ENCODE data around the gene SAG. TPM values are rescaled to one million over a fixed set of nuclear protein-coding genes. Genes with fewer than 3 reads are reported as not detected.

SAG gene
- total RNA-seq, 1 experiment from 2014 or later, result not detected

- Histone ChIP-seq H3K36me3 (ENCODE audit: control insufficient read depth, insufficient read depth, low read length) (no peaks in the 10 kb centered on the region), H3K4me1 (ENCODE audit: control insufficient read depth, insufficient read depth, low read length) (peaks cover 8% of the 10 kb centered on the region; the same call in 1 of the 2 replicates), H3K4me3 (ENCODE audit: low read depth in 2 of 2, low read length in 2 of 2) (no peak overlapping the region), H3K27me3 (ENCODE audit: control insufficient read depth, insufficient read depth, low read length) (no peaks in the 10 kb centered on the region), H3K27ac (ENCODE audit: low read length) (no peak overlapping the region), H3K9me3 (ENCODE audit: control insufficient read depth, insufficient read depth, low read depth, low read length) (no peaks in the 10 kb centered on the region)
- BruUV-seq (replicated peaks), result no TSS peak
- intact Hi-C loops (cut with micrococcal nuclease; ENCODE audit: unreplicated experiment) (no loop called here), in situ Hi-C loops (cut with HindIII; ENCODE audit: low pct_unique_long_range_greater_than_20kb, low sequenced_read_pairs) (no loop called here)
- DNase-seq (ENCODE audit: low read depth, low spot score) (no peak), ATAC-seq (no peak)
- TF ChIP-seq, protein P1, sequence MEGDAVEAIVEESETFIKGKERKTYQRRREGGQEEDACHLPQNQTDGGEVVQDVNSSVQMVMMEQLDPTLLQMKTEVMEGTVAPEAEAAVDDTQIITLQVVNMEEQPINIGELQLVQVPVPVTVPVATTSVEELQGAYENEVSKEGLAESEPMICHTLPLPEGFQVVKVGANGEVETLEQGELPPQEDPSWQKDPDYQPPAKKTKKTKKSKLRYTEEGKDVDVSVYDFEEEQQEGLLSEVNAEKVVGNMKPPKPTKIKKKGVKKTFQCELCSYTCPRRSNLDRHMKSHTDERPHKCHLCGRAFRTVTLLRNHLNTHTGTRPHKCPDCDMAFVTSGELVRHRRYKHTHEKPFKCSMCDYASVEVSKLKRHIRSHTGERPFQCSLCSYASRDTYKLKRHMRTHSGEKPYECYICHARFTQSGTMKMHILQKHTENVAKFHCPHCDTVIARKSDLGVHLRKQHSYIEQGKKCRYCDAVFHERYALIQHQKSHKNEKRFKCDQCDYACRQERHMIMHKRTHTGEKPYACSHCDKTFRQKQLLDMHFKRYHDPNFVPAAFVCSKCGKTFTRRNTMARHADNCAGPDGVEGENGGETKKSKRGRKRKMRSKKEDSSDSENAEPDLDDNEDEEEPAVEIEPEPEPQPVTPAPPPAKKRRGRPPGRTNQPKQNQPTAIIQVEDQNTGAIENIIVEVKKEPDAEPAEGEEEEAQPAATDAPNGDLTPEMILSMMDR (IDR thresholded peaks at IDR 0.05), result no peak
- TF ChIP-seq SIN3A (IDR thresholded peaks at IDR 0.05; ENCODE audit: borderline replicate concordance, insufficient read depth, low read depth, low read length) (no peak), POLR2AphosphoS5 (IDR thresholded peaks at IDR 0.05; ENCODE audit: low read depth, low read length) (no peak)
- POLR2A ChIA-PET, result interaction anchor here (1.0 kb wide), 1 partner anchor 323 kb away, joined by 3 read pairs; no protein-coding TSS in a partner anchor
- CTCF ChIA-PET, result interaction anchor here (0.7 kb wide), 1 partner anchor 935 kb away, joined by 5 read pairs; no protein-coding TSS in a partner anchor
Measured at GRCh38 chr2:233379034-233379433, 71.4 kb downstream of the SAG start.

GRCh38 chr2:233379441-233379840 is 71.8 kb downstream of the SAG start:
- TF ChIP-seq REST (IDR thresholded peaks at IDR 0.05; ENCODE audit: insufficient read depth in 1 of 2, low read depth in 2 of 2, low read length in 1 of 2) (no peak), POLR2AphosphoS5 (IDR thresholded peaks at IDR 0.05; ENCODE audit: low read depth, low read length) (no peak), TCF7L2 (IDR thresholded peaks at IDR 0.05; ENCODE audit: low read depth, low read length) (no peak), SIN3A (IDR thresholded peaks at IDR 0.05; ENCODE audit: borderline replicate concordance, insufficient read depth, low read depth, low read length) (no peak)
- TF ChIP-seq, protein P1 (IDR thresholded peaks at IDR 0.05), result no peak
- intact Hi-C loops (cut with micrococcal nuclease; ENCODE audit: unreplicated experiment) (no loop called here), in situ Hi-C loops (cut with HindIII; ENCODE audit: low pct_unique_long_range_greater_than_20kb, low sequenced_read_pairs) (no loop called here)
- H3K27me3 ChIP-seq (ENCODE audit: control insufficient read depth, insufficient read depth, low read length), result no peaks in the 10 kb centered on the region
- H3K9me3 ChIP-seq (ENCODE audit: control insufficient read depth, insufficient read depth, low read depth, low read length), result no peaks in the 10 kb centered on the region
- no TSS peak for BruUV-seq (replicated peaks)
- no peak overlapping the region for H3K4me3 ChIP-seq (ENCODE audit: low read depth in 2 of 2, low read length in 2 of 2)
- ChIA-PET CTCF (interaction anchor here (0.7 kb wide), 1 partner anchor 935 kb away, joined by 5 read pairs; no protein-coding TSS in a partner anchor), POLR2A (interaction anchor here (1.0 kb wide), 1 partner anchor 323 kb away, joined by 3 read pairs; no protein-coding TSS in a partner anchor)
- H3K27ac ChIP-seq (ENCODE audit: low read length), result no peak overlapping the region
- H3K4me1 ChIP-seq (ENCODE audit: control insufficient read depth, insufficient read depth, low read length), result peaks cover 8% of the 10 kb centered on the region; the same call in 1 of the 2 replicates
- no peak for ATAC-seq
- H3K36me3 ChIP-seq (ENCODE audit: control insufficient read depth, insufficient read depth, low read length), result no peaks in the 10 kb centered on the region
- DNase-seq (ENCODE audit: low read depth, low spot score), result no peak

Measured in Panc1 (cell line).